HG03108 (cell line): ENCODE results near the gene P2RY8.

Experiments
- ATAC-seq: cut with Tn5 transposase; IDR thresholded peaks from one replicate; pipeline ENCODE4 v1.9.1; 2021; ENCODE audit warnings: moderate library complexity; ENCODE audit not compliant: unreplicated experiment

Gene P2RY8

GRCh38 chrX:1421433-1422134, 115.4 kb downstream of the P2RY8 start:
- ATAC-seq: no peak

- no peak for ATAC-seq
These were observed 116.6 kb downstream of the P2RY8 start for GRCh38 chrX:1420371-1420770.

GRCh38 chrX:1419545-1420355, 117.2 kb downstream of the P2RY8 start:
- ATAC-seq: no peak

- no peak for ATAC-seq
These were observed 118.0 kb downstream of the P2RY8 start for GRCh38 chrX:1418901-1419544.

- ATAC-seq: no peak
These were observed 118.8 kb downstream of the P2RY8 start for GRCh38 chrX:1417921-1418771.

- no peak for ATAC-seq
These were observed 119.8 kb downstream of the P2RY8 start for GRCh38 chrX:1416965-1417760.

GRCh38 chrX:1416327-1416784, 120.6 kb downstream of the P2RY8 start:
- no peak for ATAC-seq
